AG10803 (cell line): ENCODE results near the gene MAGI1.

Source experiments
- DNase-seq: peaks from one replicate; pipeline ENCODE4 v3.0.0; 2010; ENCODE audit warnings: low read depth
- H3K4me3 ChIP-seq: 2 replicates; pipeline ENCODE4 v1.5.1; 2011; ENCODE audit warnings: mild to moderate bottlenecking, low read length, control low read depth
- CTCF ChIP-seq: conservative IDR thresholded peaks from 2 replicates; pipeline ENCODE4 v1.5.1; 2011; ENCODE audit warnings: mild to moderate bottlenecking, low read length, control low read depth, inconsistent platforms

MAGI1 gene

GRCh38 chr3:65908588-65908987 is 130.1 kb downstream of the MAGI1 start:
- no peak overlapping the region for H3K4me3 ChIP-seq
- no peak for TF ChIP-seq CTCF

GRCh38 chr3:65907232-65908130 is 131.2 kb downstream of the MAGI1 start:
- no peak for DNase-seq
- no peak overlapping the region for H3K4me3 ChIP-seq
- no peak for TF ChIP-seq CTCF

More at GRCh38 chr3:65908588-65908987, 130.1 kb downstream of the MAGI1 start:
- no peak for DNase-seq

GRCh38 chr3:65905771-65906170 is 132.9 kb downstream of the MAGI1 start:
- TF ChIP-seq CTCF, result no peak
- no peak overlapping the region for H3K4me3 ChIP-seq
- DNase-seq, result peak; percentile 51

- no peak for TF ChIP-seq CTCF
Measured at GRCh38 chr3:65904016-65904415, 134.7 kb downstream of the MAGI1 start.

GRCh38 chr3:65902304-65902793 is 136.4 kb downstream of the MAGI1 start:
- DNase-seq, result no peak
- no peak overlapping the region for H3K4me3 ChIP-seq
- TF ChIP-seq CTCF, result no peak

More at GRCh38 chr3:65904016-65904415, 134.7 kb downstream of the MAGI1 start:
- DNase-seq, result no peak
- no peak overlapping the region for H3K4me3 ChIP-seq

GRCh38 chr3:65901226-65901625 is 137.5 kb downstream of the MAGI1 start:
- no peak for TF ChIP-seq CTCF
- DNase-seq, result peak; percentile 46
- no peak overlapping the region for H3K4me3 ChIP-seq

GRCh38 chr3:65899226-65899625 is 139.5 kb downstream of the MAGI1 start:
- no peak for DNase-seq
- H3K4me3 ChIP-seq, result no peak overlapping the region
- no peak for TF ChIP-seq CTCF
